ENCODE data around the gene TSGA10IP.

Gene TSGA10IP

DNA sequence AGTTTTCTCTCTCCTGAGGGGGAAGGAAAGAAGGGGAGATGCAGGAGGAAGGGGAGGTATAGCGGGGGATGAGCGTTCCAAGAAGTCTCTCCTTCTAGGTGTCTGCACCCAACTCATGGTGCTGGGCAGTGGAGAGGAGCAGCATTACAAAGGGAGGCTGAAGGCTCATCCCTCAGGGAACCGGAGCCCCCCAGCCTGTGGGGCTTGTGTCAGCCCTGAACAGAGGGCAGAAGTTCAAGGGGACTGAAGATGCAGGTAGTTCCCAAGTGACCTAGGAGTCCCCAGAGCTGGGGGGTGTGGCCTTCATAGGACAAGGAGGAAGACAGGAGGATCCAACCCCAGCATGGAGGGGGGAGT is 28.2 kb upstream of the TSGA10IP start:
- ChIA-PET POLR2A (interaction anchor here (0.6 kb wide), 2 partner anchors 54 to 1156 kb away, joined by 3 to 7 read pairs; no protein-coding TSS in a partner anchor), CTCF (interaction anchor here (0.9 to 1.6 kb wide), 3 partner anchors 11 to 128 kb away, joined by 3 to 5 read pairs (median 4); no protein-coding TSS in a partner anchor)
- TF ChIP-seq, protein P1, sequence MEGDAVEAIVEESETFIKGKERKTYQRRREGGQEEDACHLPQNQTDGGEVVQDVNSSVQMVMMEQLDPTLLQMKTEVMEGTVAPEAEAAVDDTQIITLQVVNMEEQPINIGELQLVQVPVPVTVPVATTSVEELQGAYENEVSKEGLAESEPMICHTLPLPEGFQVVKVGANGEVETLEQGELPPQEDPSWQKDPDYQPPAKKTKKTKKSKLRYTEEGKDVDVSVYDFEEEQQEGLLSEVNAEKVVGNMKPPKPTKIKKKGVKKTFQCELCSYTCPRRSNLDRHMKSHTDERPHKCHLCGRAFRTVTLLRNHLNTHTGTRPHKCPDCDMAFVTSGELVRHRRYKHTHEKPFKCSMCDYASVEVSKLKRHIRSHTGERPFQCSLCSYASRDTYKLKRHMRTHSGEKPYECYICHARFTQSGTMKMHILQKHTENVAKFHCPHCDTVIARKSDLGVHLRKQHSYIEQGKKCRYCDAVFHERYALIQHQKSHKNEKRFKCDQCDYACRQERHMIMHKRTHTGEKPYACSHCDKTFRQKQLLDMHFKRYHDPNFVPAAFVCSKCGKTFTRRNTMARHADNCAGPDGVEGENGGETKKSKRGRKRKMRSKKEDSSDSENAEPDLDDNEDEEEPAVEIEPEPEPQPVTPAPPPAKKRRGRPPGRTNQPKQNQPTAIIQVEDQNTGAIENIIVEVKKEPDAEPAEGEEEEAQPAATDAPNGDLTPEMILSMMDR (IDR thresholded peaks at IDR 0.05; ENCODE audit: control extremely low read depth, extremely low read depth, low read depth, missing control alignments), result no peak
- DNase-seq (ENCODE audit: extremely low spot score), result no peak

DNA sequence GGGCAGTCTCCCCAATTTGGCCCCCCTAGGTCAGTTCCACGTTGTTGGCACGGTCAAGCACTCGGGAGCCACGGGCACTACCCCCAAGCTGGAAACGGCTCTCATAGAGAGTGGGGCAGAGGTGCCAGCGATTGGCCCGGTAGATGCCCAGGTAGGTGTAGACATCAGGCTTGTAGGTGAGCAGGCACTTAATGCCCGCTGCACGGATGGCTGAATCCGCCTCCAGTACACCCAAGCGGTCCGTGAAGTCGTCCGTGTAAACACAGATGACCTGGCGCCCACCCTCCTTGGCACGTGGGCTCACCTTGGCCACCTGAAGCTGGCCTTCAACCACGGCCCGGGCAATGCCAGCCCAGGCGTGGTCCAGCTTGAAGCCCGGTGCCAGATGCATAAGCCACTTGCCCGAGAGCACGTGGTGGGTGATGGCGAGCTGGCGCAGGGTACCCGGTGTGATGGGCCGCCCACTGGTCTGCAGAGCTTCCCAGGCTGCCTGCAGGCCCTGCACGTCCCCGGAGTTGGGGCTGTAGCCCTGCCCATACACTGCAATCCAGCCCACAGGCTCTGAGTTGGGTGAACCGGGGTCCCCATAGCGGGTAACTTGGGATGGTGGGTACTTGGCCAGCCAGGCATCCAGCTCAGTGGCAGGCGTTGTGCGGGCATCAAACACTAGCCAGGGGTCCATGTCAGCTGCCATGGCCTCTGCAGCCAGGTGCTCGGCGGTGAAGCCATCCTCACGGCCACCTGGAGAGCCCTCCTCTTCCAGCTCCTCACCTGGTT is 27.7 kb upstream of the TSGA10IP start:
- TF ChIP-seq, protein P1 (IDR thresholded peaks at IDR 0.05; ENCODE audit: control extremely low read depth, extremely low read depth, low read depth, missing control alignments), result no peak
- POLR2A ChIA-PET, result interaction anchor here (0.6 kb wide), 2 partner anchors 53 to 1157 kb away, joined by 3 to 7 read pairs; no protein-coding TSS in a partner anchor
- no peak for DNase-seq (ENCODE audit: extremely low spot score)
- CTCF ChIA-PET, result interaction anchor here (0.9 to 1.9 kb wide), 6 partner anchors 11 to 127 kb away, joined by 3 to 9 read pairs (median 4); partner anchors contain the start of genes CCDC85B and FIBP

DNA sequence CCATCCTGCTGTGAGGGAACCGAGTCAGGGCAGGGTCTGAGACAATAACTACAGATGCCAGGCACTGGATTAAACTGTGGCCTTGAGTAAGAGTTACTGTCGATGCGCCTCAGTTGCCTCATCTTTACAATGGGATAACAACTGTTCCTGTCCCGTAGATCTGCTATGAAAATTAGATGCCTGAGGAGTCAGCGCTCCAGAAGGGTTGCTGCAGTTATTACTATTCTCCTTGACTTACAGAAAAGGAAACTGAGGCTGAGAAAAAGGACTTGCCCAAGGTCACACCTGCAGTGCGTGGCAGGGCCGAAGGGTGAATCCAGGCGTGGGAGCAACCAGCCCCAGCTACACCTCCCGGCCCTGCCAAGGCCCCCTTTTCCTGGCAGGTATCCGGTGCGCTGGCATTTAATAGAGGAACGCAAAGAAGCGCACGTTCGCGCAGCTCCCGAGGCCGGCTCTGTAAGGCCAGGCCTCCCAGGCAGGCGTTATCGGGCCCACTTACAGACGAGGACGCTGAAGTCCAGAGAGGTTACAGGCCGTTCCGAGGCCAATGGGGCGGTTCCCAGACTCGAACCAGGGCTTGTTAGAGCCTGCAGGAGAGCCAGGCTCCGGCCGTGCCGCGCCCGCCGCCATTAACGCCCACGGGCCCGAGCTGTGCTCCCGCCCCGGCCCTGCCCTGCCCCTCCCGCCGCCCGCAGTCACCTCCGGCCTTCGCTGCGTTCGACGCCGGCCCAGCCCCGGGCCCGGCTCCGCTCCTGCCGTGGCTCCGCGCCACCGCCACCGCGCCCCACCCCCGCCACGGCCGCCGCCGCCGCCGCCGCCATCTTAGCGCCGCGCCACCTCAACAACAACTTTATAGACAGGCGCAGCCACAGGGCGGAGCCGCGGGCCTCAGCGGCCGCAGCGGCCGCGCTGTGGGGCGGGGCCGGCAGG is 26.8 kb upstream of the TSGA10IP start, which contains the start of gene C11orf68:
C11orf68 (minus strand) TSS at position 852 of the 930 bp plus-strand sequence; CDS start at position 821, 31 bp downstream.
- TF ChIP-seq, protein P1 (IDR thresholded peaks at IDR 0.05; ENCODE audit: control extremely low read depth, extremely low read depth, low read depth, missing control alignments), result peak; percentile 6
- no peak for DNase-seq (ENCODE audit: extremely low spot score)
- POLR2A ChIA-PET, result no interaction called here
- CTCF ChIA-PET, result interaction anchor here (1.0 to 1.9 kb wide), 5 partner anchors 12 to 126 kb away, joined by 3 to 9 read pairs (median 5); partner anchors contain the start of genes CCDC85B and FIBP

DNA sequence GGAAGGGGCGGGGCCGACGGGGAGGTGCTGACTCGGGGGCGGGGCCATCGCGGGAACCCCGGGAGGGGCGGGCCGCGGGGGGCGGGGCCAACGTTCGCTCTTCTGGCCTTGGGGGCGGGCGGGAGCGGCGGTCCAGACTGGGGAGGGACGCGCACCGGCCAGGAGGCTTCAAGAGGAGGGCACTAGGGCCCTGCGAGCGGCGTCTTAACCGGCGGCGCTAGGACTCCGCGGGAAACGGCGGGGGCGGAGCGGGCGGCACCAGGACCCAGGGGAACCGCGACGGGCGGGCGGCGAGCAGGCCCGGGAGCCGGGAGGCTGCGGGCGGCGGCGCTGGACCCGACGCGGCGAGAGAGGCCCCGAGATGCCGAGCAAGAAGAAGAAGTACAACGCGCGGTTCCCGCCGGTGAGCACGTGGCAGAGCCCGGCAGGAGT is 26.1 kb upstream of the TSGA10IP start, which contains the start of gene DRAP1:
DRAP1 (plus strand) TSS at position 286 of the 432 bp plus-strand sequence; CDS start at position 362, 76 bp downstream.
- peak; percentile 100 for DNase-seq (ENCODE audit: extremely low spot score)
- ChIA-PET POLR2A (no interaction called here), CTCF (interaction anchor here (1.1 to 1.9 kb wide), 3 partner anchors 28 to 31 kb away, joined by 3 to 9 read pairs (median 3); partner anchors contain the start of genes CCDC85B and FIBP)
- TF ChIP-seq, protein P1 (IDR thresholded peaks at IDR 0.05; ENCODE audit: control extremely low read depth, extremely low read depth, low read depth, missing control alignments), result no peak

DNA sequence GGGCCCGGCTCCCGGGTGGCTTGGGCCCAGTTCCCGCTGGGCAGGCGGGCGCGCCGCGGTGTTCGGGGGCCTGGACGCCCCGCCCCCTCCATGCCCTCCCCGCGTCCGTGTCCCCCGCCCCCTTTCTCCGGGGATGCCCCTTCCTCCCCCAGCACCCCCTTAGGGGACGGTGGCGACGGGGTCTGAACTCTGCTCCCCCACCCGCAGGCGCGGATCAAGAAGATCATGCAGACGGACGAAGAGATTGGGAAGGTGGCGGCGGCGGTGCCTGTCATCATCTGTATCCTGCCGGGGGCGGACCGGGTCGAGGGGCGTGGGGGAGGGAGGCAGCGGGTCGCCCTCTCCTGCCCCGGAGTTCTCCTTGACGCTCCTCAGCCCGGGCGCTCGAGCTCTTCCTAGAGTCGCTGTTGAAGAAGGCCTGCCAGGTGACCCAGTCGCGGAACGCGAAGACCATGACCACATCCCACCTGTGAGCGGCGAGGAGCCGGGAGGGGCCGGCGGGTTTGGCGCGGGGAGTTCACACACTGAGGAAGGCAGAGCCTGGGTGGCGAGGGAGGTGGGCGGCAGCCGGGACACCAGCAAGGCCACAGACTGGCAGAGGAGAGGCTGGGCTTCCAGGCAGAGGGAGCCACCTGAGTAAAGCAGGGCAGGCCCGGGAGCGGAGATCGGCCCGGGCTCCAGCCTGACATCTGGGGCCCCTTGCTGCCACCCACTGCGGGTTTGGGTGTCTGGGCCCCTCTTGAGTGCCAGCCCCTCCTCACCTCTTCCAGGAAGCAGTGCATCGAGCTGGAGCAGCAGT is 25.5 kb upstream of the TSGA10IP start:
- CTCF ChIA-PET, result interaction anchor here (0.6 to 1.4 kb wide), 2 partner anchors 32 to 103 kb away, joined by 3 read pairs; partner anchors contain the start of gene FIBP
- DNase-seq (ENCODE audit: extremely low spot score), result peak; percentile 74
- POLR2A ChIA-PET, result no interaction called here
- TF ChIP-seq, protein P1 (IDR thresholded peaks at IDR 0.05; ENCODE audit: control extremely low read depth, extremely low read depth, low read depth, missing control alignments), result no peak

Measured in GM10248 (cell line).